Fibroblast of skin of left quadriceps (primary cell): ENCODE measurements around the gene KCP.

Source experiments
- DNase-seq, 2 experiments: peaks; one replicate each; pipeline ENCODE4 v3.0.0-alpha.2; 2013; ENCODE audit warnings: low read depth in 2 of 2

The KCP gene

GRCh38 chr7:128827971-128828711 lies 82.4 kb downstream of the KCP start:
- no peak for DNase-seq

GRCh38 chr7:128827248-128827958 lies 83.1 kb downstream of the KCP start:
- DNase-seq, result no peak

GRCh38 chr7:128826916-128827247 lies 83.6 kb downstream of the KCP start:
- DNase-seq, result no peak
